GM23338 (cell line): ENCODE data around the gene CEPT1. TPM values are rescaled to one million over a fixed set of nuclear protein-coding genes. Genes with fewer than 3 reads are reported as not detected.

Source experiments
- ATAC-seq: fragments of 200-7000 bp; cut with Tn5 transposase; 3 replicates; pipeline ENCODE4 v1.9.1; 2020
- DNase-seq: peaks from one replicate; pipeline ENCODE4 v3.0.0-alpha.2; 2015; ENCODE audit warnings: low spot score
- H2AFZ ChIP-seq: fragments of 200-600 bp; sonication (generic); 2 replicates; pipeline ENCODE4 v1.8.0; 2016; ENCODE audit warnings: antibody characterized with exemption, mild to moderate bottlenecking, moderate library complexity
- H3F3A ChIP-seq: fragments of 200-600 bp; sonication (generic); replicated peaks from 2 replicates; pipeline ENCODE4 v1.8.0; 2017; ENCODE audit warnings: antibody characterized with exemption, mixed run types, low read depth
- H3K27ac ChIP-seq: fragments of 200-600 bp; sonication (generic); 2 replicates; pipeline ENCODE4 v1.6.1; 2016; ENCODE audit warnings: low read depth
- H3K27me3 ChIP-seq: fragments of 200-600 bp; sonication (generic); 2 replicates; pipeline ENCODE4 v1.8.0; 2016; ENCODE audit warnings: mild to moderate bottlenecking, mixed run types, moderate library complexity; ENCODE audit not compliant: insufficient read depth
- H3K36me3 ChIP-seq: fragments of 200-600 bp; sonication (generic); 2 replicates; pipeline ENCODE4 v1.8.0; 2016; ENCODE audit warnings: mild to moderate bottlenecking; ENCODE audit not compliant: insufficient read depth
- H3K4me1 ChIP-seq: fragments of 200-600 bp; sonication (generic); 2 replicates; pipeline ENCODE4 v1.8.0; 2016; ENCODE audit warnings: mild to moderate bottlenecking, moderate library complexity; ENCODE audit not compliant: insufficient read depth
- H3K4me2 ChIP-seq: fragments of 200-600 bp; sonication (generic); 2 replicates; pipeline ENCODE4 v1.7.1; 2017; ENCODE audit warnings: mixed run types
- H3K4me3 ChIP-seq: fragments of 200-600 bp; sonication (generic); 2 replicates; pipeline ENCODE4 v1.6.1; 2016; ENCODE audit warnings: mixed run types
- H3K79me2 ChIP-seq: fragments of 200-600 bp; sonication (generic); replicated peaks from 2 replicates; pipeline ENCODE4 v1.8.0; 2017; ENCODE audit warnings: mild to moderate bottlenecking; ENCODE audit not compliant: insufficient read depth
- H3K9me2 ChIP-seq: fragments of 200-600 bp; sonication (generic); 2 replicates; pipeline ENCODE4 v1.8.0; 2017; ENCODE audit not compliant: insufficient read depth
- H4K20me1 ChIP-seq: fragments of 200-600 bp; sonication (generic); replicated peaks from 2 replicates; pipeline ENCODE4 v1.8.0; 2017; ENCODE audit warnings: mild to moderate bottlenecking; ENCODE audit not compliant: insufficient read depth
- H3K27ac Mint-ChIP-seq: 2 replicates; pipeline ENCODE4 v1.8.0; 2020; ENCODE audit warnings: inconsistent platforms, mild to moderate bottlenecking, moderate library complexity, mixed read lengths
- H3K27me3 Mint-ChIP-seq: 3 replicates; pipeline ENCODE4 v1.8.0; 2022; ENCODE audit warnings: low read depth, mild to moderate bottlenecking, moderate library complexity, mixed read lengths, inconsistent platforms; ENCODE audit not compliant: insufficient read depth, poor library complexity
- H3K36me3 Mint-ChIP-seq: 3 replicates; pipeline ENCODE4 v1.8.0; 2021; ENCODE audit warnings: low read depth, mild to moderate bottlenecking, inconsistent platforms, moderate library complexity, mixed read lengths
- H3K4me1 Mint-ChIP-seq: 3 replicates; pipeline ENCODE4 v1.8.0; 2020; ENCODE audit warnings: mild to moderate bottlenecking, inconsistent platforms, mixed read lengths
- H3K4me3 Mint-ChIP-seq: 3 replicates; pipeline ENCODE4 v1.8.0; 2021; ENCODE audit warnings: moderate library complexity, mild to moderate bottlenecking, inconsistent platforms, mixed read lengths
- H3K9me3 Mint-ChIP-seq: 3 replicates; pipeline ENCODE4 v1.8.0; 2020; ENCODE audit warnings: moderate library complexity, mild to moderate bottlenecking, inconsistent platforms, mixed read lengths
- CREB1 ChIP-seq: fragments of 250-450 bp; sonication (Bioruptor Pico); IDR thresholded peaks from 2 replicates; pipeline ENCODE4 v1.5.0; 2020; ENCODE audit warnings: low read depth, mild to moderate bottlenecking, moderate library complexity
- ETS1 ChIP-seq: IDR thresholded peaks from 2 replicates; pipeline ENCODE4 v1.6.1; 2016; ENCODE audit warnings: antibody characterized with exemption
- EZH2 ChIP-seq: fragments of 200-600 bp; sonication (generic); IDR thresholded peaks from one replicate; pipeline ENCODE4 v1.8.0; 2017; ENCODE audit warnings: antibody characterized with exemption, mild to moderate bottlenecking, low read depth; ENCODE audit not compliant: unreplicated experiment
- EZH2phosphoT487 ChIP-seq: fragments of 200-600 bp; sonication (generic); IDR thresholded peaks from one replicate; pipeline ENCODE4 v1.8.1; 2018; ENCODE audit warnings: antibody characterized with exemption; ENCODE audit not compliant: unreplicated experiment
- JUNB ChIP-seq: IDR thresholded peaks from one replicate; pipeline ENCODE4 v1.6.1; 2016; ENCODE audit warnings: antibody characterized with exemption; ENCODE audit not compliant: unreplicated experiment
- NANOG ChIP-seq: IDR thresholded peaks from 2 replicates; pipeline ENCODE4 v1.6.1; 2016; ENCODE audit warnings: antibody characterized with exemption, borderline replicate concordance
- POLR2AphosphoS5 ChIP-seq: IDR thresholded peaks from 2 replicates; pipeline ENCODE4 v1.6.1; 2016; ENCODE audit warnings: antibody characterized with exemption, low read depth
- REST ChIP-seq: IDR thresholded peaks from one replicate; pipeline ENCODE4 v1.6.1; 2018; ENCODE audit warnings: antibody characterized with exemption; ENCODE audit not compliant: unreplicated experiment
- STAT1 ChIP-seq: IDR thresholded peaks from one replicate; pipeline ENCODE4 v1.6.1; 2016; ENCODE audit warnings: antibody characterized with exemption; ENCODE audit not compliant: unreplicated experiment
- ZNF462 ChIP-seq: fragments of 250-450 bp; sonication (Bioruptor Pico); IDR thresholded peaks from 2 replicates; pipeline ENCODE4 v1.5.0; 2020; ENCODE audit warnings: mild to moderate bottlenecking, moderate library complexity
- polyA plus RNA-seq: library from polyadenylated mRNA; unstranded; fragments of >200 nt; fragmentation: Nextera tagmentation; extraction: Ambion mirVana; gene quantifications from 2 replicates; pipeline ENCODE4 v1.2.1, GENCODE V29; 2016
- total RNA-seq: library from RNA; depleted of rRNA; stranded (reverse); fragments of >200 nt; shearing (Covaris generic); gene quantifications from 2 replicates; pipeline ENCODE4 v1.2.3, GENCODE V29; 2014
- TF ChIP-seq, protein P1 (sequence below), 2 experiments: fragments of 200-600 bp in 1 of 2; sonication (generic) in 1 of 2; conservative IDR thresholded peaks; 2 replicates each; pipeline versions ENCODE4 v1.5.1 to v1.6.1; 2016 to 2017; ENCODE audit warnings: antibody characterized with exemption in 2 of 2, low read depth in 2 of 2, mild to moderate bottlenecking in 2 of 2, moderate library complexity in 1 of 2

The CEPT1 gene
- total and polyA plus RNA-seq, 2 experiments from 2014 or later: 17.3 to 39.5 TPM

DNA sequence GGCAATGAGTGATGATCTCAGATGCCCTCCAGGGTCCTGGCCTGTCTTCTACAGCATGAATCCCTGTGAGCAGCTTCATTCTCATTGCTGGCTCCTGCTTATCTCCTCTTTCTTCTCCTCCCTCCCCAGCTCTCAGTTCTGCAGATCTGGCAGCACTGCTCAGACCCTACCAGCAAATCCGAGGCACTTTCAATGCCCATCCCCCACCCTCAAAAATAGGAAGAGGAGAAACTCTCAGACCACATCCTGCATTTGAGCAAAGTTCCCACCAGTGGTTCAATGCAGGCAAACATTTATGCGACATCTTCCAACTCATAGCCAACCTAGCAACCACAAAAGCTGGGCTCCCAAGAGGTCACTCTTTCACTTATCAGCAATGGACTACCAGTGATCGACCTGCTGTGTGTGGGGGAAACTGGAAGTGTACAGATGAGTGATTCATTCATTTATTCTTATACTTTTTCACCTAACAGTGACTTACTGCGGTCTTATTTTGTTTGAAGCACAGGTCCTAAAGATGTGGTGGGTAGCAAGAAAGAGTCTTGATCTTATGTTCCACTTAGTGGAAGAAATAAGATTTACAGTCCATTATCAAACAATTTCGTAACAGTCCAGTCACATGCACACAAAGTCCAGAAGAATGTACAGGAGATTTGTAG is 81.7 kb downstream of the CEPT1 start (continued):
- TF ChIP-seq REST (no peak), JUNB (no peak), ETS1 (no peak), CREB1 (no peak), EZH2phosphoT487 (no peak)

DNA sequence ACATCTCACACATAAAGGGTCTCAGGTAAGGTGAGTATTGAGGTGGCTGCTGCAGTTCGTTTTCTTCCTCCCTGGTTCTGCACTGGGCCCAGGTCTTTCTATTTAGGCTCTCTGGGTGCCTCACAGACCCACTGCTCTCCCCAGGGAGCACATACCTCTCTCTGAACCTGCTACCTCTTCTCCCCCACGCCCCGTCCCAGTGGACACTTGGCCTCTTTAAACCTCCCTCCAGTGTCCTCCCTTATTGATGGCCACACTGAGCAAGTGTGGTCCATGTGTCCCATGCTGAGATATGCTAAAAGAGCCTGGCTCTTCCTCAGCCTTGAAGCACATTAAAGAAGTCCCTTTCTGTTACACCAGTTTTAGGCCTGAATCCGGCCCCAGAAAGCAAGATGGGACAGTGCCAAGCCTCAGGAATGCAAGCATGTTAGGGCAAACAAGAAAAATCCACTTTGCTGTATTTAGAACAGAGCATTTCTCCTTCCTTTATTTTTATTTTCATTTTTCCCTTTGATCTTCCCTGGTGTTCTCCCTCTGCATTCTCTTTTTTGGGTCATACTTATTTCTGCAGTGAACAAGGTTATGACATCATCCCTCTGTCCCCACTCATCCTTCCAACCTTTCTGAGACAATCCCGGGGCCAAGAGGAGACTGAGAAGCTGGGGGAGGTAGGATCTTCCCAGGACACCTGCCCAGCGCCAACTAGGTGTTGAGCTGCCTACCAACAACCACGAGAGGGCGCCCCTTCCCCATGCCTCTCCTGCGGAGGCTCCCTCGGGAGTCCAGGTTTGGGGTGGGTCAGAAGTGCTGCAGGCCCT is 82.5 kb downstream of the CEPT1 start:
- no peaks in the 10 kb centered on the region for H3K79me2 ChIP-seq
- H2AFZ ChIP-seq: peak overlapping the region; percentile 31; the same call in 1 of the 2 replicates
- Mint-ChIP-seq H3K27ac (no peak overlapping the region), H3K36me3 (no peaks in the 10 kb centered on the region), H3K4me3 (no peak overlapping the region), H3K9me3 (no peaks in the 10 kb centered on the region), H3K27me3 (peaks cover 16% of the 10 kb centered on the region), H3K4me1 (peaks cover 40% of the 10 kb centered on the region)
- no peak overlapping the region for H3K4me3 ChIP-seq
- ATAC-seq (peak; percentile 95), DNase-seq (peak; percentile 89)
- H3K9me2 ChIP-seq: peaks cover 5% of the 10 kb centered on the region; the same call in 1 of the 2 replicates
- no peaks in the 10 kb centered on the region for H4K20me1 ChIP-seq
- no peaks in the 10 kb centered on the region for H3K27me3 ChIP-seq
- no peaks in the 10 kb centered on the region for H3K36me3 ChIP-seq
- no peak overlapping the region for H3K4me2 ChIP-seq
- no peak overlapping the region for H3K27ac ChIP-seq
- no peaks in the 10 kb centered on the region for H3F3A ChIP-seq
- peaks cover 20% of the 10 kb centered on the region for H3K4me1 ChIP-seq
- TF ChIP-seq ZNF462 (CRISPR knock-in tag) (no peak), STAT1 (no peak), POLR2AphosphoS5 (no peak), EZH2 (no peak), NANOG (no peak)
- TF ChIP-seq, protein P1, sequence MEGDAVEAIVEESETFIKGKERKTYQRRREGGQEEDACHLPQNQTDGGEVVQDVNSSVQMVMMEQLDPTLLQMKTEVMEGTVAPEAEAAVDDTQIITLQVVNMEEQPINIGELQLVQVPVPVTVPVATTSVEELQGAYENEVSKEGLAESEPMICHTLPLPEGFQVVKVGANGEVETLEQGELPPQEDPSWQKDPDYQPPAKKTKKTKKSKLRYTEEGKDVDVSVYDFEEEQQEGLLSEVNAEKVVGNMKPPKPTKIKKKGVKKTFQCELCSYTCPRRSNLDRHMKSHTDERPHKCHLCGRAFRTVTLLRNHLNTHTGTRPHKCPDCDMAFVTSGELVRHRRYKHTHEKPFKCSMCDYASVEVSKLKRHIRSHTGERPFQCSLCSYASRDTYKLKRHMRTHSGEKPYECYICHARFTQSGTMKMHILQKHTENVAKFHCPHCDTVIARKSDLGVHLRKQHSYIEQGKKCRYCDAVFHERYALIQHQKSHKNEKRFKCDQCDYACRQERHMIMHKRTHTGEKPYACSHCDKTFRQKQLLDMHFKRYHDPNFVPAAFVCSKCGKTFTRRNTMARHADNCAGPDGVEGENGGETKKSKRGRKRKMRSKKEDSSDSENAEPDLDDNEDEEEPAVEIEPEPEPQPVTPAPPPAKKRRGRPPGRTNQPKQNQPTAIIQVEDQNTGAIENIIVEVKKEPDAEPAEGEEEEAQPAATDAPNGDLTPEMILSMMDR (conservative IDR thresholded peaks at IDR 0.05; ENCODE audit: low read depth in 2 of 2): peak; percentile 93 to 99
